ENCODE measurements around the gene EGFR. TPM values are rescaled to one million over a fixed set of nuclear protein-coding genes. Genes with fewer than 3 reads are reported as not detected.

Gene EGFR
- total RNA-seq, 1 donor from 2014 or later: 78.3 TPM

- peak; percentile 78 for ATAC-seq
- H3K4me3 ChIP-seq: no peak overlapping the region
- H3K9me3 ChIP-seq: no peaks in the 10 kb centered on the region
- no peak for TF ChIP-seq CTCF (IDR thresholded peaks at IDR 0.05)
- H3K36me3 ChIP-seq: no peaks in the 10 kb centered on the region
- H3K27ac ChIP-seq: peak overlapping the region; percentile 61
- no peak for DNase-seq
- H3K27me3 ChIP-seq: no peaks in the 10 kb centered on the region
- intact Hi-C loops (cut with DNase I): no loop called here
- peaks cover 41% of the 10 kb centered on the region for H3K4me1 ChIP-seq
These were observed 92.2 kb downstream of the EGFR start for GRCh38 chr7:55110993-55111361.

- no peak overlapping the region for H3K4me3 ChIP-seq
- no peaks in the 10 kb centered on the region for H3K27me3 ChIP-seq
- intact Hi-C loops (cut with DNase I): no loop called here
- H3K9me3 ChIP-seq: no peaks in the 10 kb centered on the region
- peak overlapping the region; percentile 61 for H3K27ac ChIP-seq
- TF ChIP-seq CTCF (IDR thresholded peaks at IDR 0.05): no peak
- DNase-seq: no peak
- H3K4me1 ChIP-seq: peaks cover 41% of the 10 kb centered on the region
- no peak for ATAC-seq
- no peaks in the 10 kb centered on the region for H3K36me3 ChIP-seq
These were observed 93.2 kb downstream of the EGFR start for GRCh38 chr7:55112056-55112455.

GRCh38 chr7:55113760-55114540, 95.1 kb downstream of the EGFR start:
- ATAC-seq (peak; percentile 59), DNase-seq (no peak)
- Histone ChIP-seq H3K27ac (peak overlapping the region; percentile 40), H3K4me1 (peaks cover 41% of the 10 kb centered on the region), H3K4me3 (no peak overlapping the region), H3K9me3 (no peaks in the 10 kb centered on the region), H3K36me3 (no peaks in the 10 kb centered on the region), H3K27me3 (no peaks in the 10 kb centered on the region)
- intact Hi-C loops (cut with DNase I): no loop called here
- TF ChIP-seq CTCF (IDR thresholded peaks at IDR 0.05): no peak

GRCh38 chr7:55117286-55117685, 98.5 kb downstream of the EGFR start:
- H3K4me3 ChIP-seq: no peak overlapping the region
- H3K27ac ChIP-seq: no peak overlapping the region
- H3K36me3 ChIP-seq: no peaks in the 10 kb centered on the region
- DNase-seq: no peak
- no peak for TF ChIP-seq CTCF (IDR thresholded peaks at IDR 0.05)
- intact Hi-C loops (cut with DNase I): no loop called here
- no peaks in the 10 kb centered on the region for H3K27me3 ChIP-seq
- peaks cover 31% of the 10 kb centered on the region for H3K4me1 ChIP-seq
- no peaks in the 10 kb centered on the region for H3K9me3 ChIP-seq
- no peak for ATAC-seq

GRCh38 chr7:55118426-55118825, 99.6 kb downstream of the EGFR start:
- H3K4me1 ChIP-seq: peaks cover 24% of the 10 kb centered on the region
- ATAC-seq (no peak), DNase-seq (no peak)
- H3K9me3 ChIP-seq: no peaks in the 10 kb centered on the region
- TF ChIP-seq CTCF (IDR thresholded peaks at IDR 0.05): no peak
- H3K36me3 ChIP-seq: no peaks in the 10 kb centered on the region
- H3K27ac ChIP-seq: no peak overlapping the region
- no peaks in the 10 kb centered on the region for H3K27me3 ChIP-seq
- no peak overlapping the region for H3K4me3 ChIP-seq
- intact Hi-C loops (cut with DNase I): no loop called here
